ENCODE results near the gene NLRP13. TPM values are rescaled to one million over a fixed set of nuclear protein-coding genes. Genes with fewer than 3 reads are reported as not detected.
"Not testable (repeated sequence)": the region's sequence is repeated elsewhere in the genome, so short reads cannot be mapped to it uniquely, and the experiment has no call there.

NLRP13 gene
- total and polyA plus RNA-seq, 8 donors: not detected

GRCh38 chr19:55939206-55939605 is 7.1 kb upstream of the NLRP13 start:
- H3K4me3 ChIP-seq: no peak overlapping the region
- H3K4me1 ChIP-seq: no peaks in the 10 kb centered on the region
- ATAC-seq (no peak), DNase-seq (no peak)
- no peaks in the 10 kb centered on the region for H3K27me3 ChIP-seq
- intact Hi-C loops (cut with DNase I): no loop called here
- no peak for TF ChIP-seq CTCF (IDR thresholded peaks at IDR 0.05)
- peaks cover 0 to 12% of the 10 kb centered on the region in 2 donors for H3K9me3 ChIP-seq
- H3K27ac ChIP-seq: no peak overlapping the region
- H3K36me3 ChIP-seq: no peaks in the 10 kb centered on the region

DNA sequence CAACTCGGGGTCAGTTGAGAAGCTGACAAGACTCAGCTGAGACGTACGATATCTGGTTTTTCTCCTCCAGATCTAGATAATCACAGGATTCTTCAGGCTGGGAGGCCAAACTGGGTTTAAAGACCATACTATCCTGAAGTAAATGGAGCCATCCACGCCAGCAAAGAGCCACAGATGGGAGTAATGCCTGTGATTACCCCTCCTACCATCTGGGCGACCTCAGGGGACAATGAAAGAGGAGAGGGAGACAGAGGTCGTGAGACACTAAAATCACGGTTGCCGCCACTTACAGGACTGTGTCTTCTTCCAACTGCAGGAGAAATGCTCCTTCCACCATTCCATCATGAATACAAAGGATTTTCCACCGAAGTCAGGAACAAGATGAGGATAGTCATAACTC is 3.1 kb upstream of the NLRP13 start:
- Histone ChIP-seq H3K27me3 (no peaks in the 10 kb centered on the region), H3K36me3 (no peaks in the 10 kb centered on the region), H3K9me3 (peaks cover 0 to 7% of the 10 kb centered on the region in 2 donors), H3K4me1 (no peaks in the 10 kb centered on the region), H3K27ac (no peak overlapping the region), H3K4me3 (no peak overlapping the region)
- no peak for ATAC-seq
- intact Hi-C loops (cut with DNase I): no loop called here
- no peak for DNase-seq
- TF ChIP-seq CTCF (IDR thresholded peaks at IDR 0.05): no peak

DNA sequence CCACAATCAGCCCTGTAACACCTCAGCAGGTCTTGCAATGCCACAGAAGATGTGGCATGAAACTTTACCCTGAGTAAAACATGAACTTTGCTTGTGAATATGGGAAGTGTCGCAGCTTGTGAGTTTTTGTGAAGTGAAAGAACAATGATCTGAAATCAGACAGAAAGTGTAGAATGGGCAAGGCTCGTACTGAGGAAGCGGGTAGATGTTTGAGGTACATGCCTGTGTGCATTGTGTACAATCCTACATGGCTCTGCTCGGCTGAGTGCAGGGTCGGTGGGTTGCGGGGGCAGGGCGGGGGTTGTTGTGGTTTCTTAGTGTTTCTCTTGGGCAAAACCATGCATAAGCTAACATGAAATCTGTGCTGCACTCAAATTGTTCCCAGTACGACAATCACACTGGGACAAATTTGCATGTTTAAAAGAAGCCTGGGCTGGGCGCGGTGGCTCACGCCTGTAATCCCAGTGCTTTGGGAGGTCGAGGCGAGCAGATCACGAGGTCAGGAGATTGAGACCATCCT is 1.1 kb downstream of the NLRP13 start:
- H3K27ac ChIP-seq: no peak overlapping the region
- ATAC-seq (no peak), DNase-seq (no peak)
- no peaks in the 10 kb centered on the region for H3K4me1 ChIP-seq
- H3K9me3 ChIP-seq: peaks cover 0 to 13% of the 10 kb centered on the region in 2 donors
- H3K36me3 ChIP-seq: no peaks in the 10 kb centered on the region
- peaks cover 0 to 6% of the 10 kb centered on the region in 2 donors for H3K27me3 ChIP-seq
- TF ChIP-seq CTCF (IDR thresholded peaks at IDR 0.05): no peak
- intact Hi-C loops (cut with DNase I): no loop called here
- H3K4me3 ChIP-seq: no peak overlapping the region

- H3K4me1 ChIP-seq; H3K27ac ChIP-seq; intact Hi-C loops (cut with DNase I); ATAC-seq; DNase-seq; H3K36me3 ChIP-seq; H3K4me3 ChIP-seq: not testable (repeated sequence)
- Histone ChIP-seq H3K9me3 (peaks cover 0 to 22% of the 10 kb centered on the region in 2 donors), H3K27me3 (peaks cover 0 to 10% of the 10 kb centered on the region in 2 donors)
These were observed 2.9 kb downstream of the NLRP13 start for GRCh38 chr19:55929258-55929657.

GRCh38 chr19:55927991-55928390 is 4.1 kb downstream of the NLRP13 start:
- H3K27ac ChIP-seq: no peak overlapping the region
- H3K36me3 ChIP-seq: no peaks in the 10 kb centered on the region
- intact Hi-C loops (cut with DNase I): no loop called here
- no peaks in the 10 kb centered on the region for H3K4me1 ChIP-seq
- H3K9me3 ChIP-seq: peaks cover 0 to 34% of the 10 kb centered on the region in 2 donors
- peaks cover 0 to 10% of the 10 kb centered on the region in 2 donors for H3K27me3 ChIP-seq
- TF ChIP-seq CTCF (IDR thresholded peaks at IDR 0.05): no peak
- no peak for ATAC-seq
- DNase-seq: no peak
- no peak overlapping the region for H3K4me3 ChIP-seq

DNA sequence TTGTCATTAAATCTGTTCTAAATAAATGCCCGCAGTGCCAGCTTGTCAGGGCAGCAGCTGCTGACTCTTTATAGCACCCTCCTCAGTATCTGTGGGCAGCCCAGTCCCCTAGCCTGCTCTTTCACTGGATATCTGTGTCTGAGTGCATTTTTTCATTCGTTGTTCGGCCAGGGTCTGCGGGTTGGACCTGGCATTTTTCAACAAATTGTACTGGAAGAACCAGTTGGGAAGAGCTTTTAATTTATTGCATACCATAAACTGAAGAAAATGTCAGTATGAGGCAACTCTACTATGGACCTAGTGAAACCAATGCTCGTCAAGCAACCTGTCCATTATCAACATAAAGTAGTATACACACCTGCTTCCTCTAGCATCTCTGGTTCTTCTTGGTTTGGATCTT is 8.6 kb downstream of the NLRP13 start:
- intact Hi-C loops (cut with DNase I): no loop called here
- no peak for ATAC-seq
- TF ChIP-seq CTCF (IDR thresholded peaks at IDR 0.05): no peak

More for the DNA sequence above, 8.6 kb downstream of the NLRP13 start:
- peaks cover 0 to 57% of the 10 kb centered on the region in 2 donors for H3K9me3 ChIP-seq
- H3K4me1 ChIP-seq: no peaks in the 10 kb centered on the region
- H3K36me3 ChIP-seq: no peaks in the 10 kb centered on the region
- H3K27ac ChIP-seq: no peak overlapping the region
- DNase-seq: no peak
- H3K4me3 ChIP-seq: no peak overlapping the region
- peaks cover 0 to 10% of the 10 kb centered on the region in 2 donors for H3K27me3 ChIP-seq
